CD4-positive, alpha-beta T cell treated with Interleukin-15 for 1 hour (primary cell): Measurements from ENCODE around the gene EIF2S3B.
A peak's percentile ranks its signal among the peaks of the same experiment; 100 is the strongest.

ENCODE experiments used
- DNase-seq: peaks from one replicate; pipeline ENCODE4 v3.0.0-alpha.2; 2020

Gene EIF2S3B

GRCh38 chr12:10554756-10555481 lies 49.2 kb downstream of the EIF2S3B start:
- peak; percentile 41 for DNase-seq

DNA sequence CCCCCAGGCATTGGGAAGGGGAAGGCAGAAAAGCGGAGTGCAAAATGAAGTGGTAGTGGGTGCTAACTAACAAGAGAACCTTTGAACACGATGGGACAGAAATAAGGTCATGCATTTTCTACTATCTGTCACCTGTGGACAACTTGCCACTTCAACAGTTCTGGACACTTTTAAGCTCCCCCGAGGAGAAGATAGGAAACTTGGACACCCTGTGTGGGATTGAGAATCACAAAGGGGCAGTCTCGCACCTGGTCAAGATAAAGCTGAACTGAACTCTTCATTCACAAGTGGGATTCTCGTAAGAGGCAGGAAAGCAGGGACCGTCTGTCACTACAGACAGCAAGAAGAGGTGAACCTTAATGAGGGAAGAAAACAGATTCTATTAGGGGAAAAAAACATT lies 51.6 kb downstream of the EIF2S3B start:
- DNase-seq: no peak

GRCh38 chr12:10557766-10558165 lies 52.1 kb downstream of the EIF2S3B start:
- no peak for DNase-seq
